Neuronal stem cell (in vitro differentiated cells): ENCODE measurements around the gene CDH23.

Experiments used
- DNase-seq: peaks from one replicate; pipeline ENCODE4 v3.0.0-alpha.2; 2013; ENCODE audit warnings: low spot score
- H2AFZ ChIP-seq: one replicate; pipeline ENCODE4 v1.6.1; 2013; ENCODE audit warnings: mild to moderate bottlenecking, low read length, inconsistent platforms
- H2AK5ac ChIP-seq: 2 replicates; pipeline ENCODE4 v1.6.1; 2013; ENCODE audit warnings: low read depth, mild to moderate bottlenecking, inconsistent platforms, low read length, moderate library complexity, mixed read lengths
- H2BK120ac ChIP-seq: 2 replicates; pipeline ENCODE4 v1.6.1; 2013; ENCODE audit warnings: low read depth, mild to moderate bottlenecking, inconsistent platforms, low read length, moderate library complexity, mixed read lengths
- H2BK12ac ChIP-seq: one replicate; pipeline ENCODE4 v1.6.1; 2013; ENCODE audit warnings: low read length, inconsistent platforms
- H2BK15ac ChIP-seq: 2 replicates; pipeline ENCODE4 v1.6.1; 2013; ENCODE audit warnings: mild to moderate bottlenecking, low read length, inconsistent platforms, mixed read lengths
- H2BK5ac ChIP-seq: one replicate; pipeline ENCODE4 v1.6.1; 2013; ENCODE audit warnings: inconsistent platforms, mild to moderate bottlenecking, low read length, moderate library complexity
- H3K14ac ChIP-seq: one replicate; pipeline ENCODE4 v1.6.1; 2013; ENCODE audit warnings: low read length, inconsistent platforms
- H3K18ac ChIP-seq: 2 replicates; pipeline ENCODE4 v1.6.1; 2013; ENCODE audit warnings: low read length, inconsistent platforms
- H3K23ac ChIP-seq: 2 replicates; pipeline ENCODE4 v1.6.1; 2013; ENCODE audit warnings: low read depth, mild to moderate bottlenecking, mixed read lengths, low read length, inconsistent platforms; ENCODE audit not compliant: poor library complexity
- H3K27ac ChIP-seq: replicated peaks from 3 replicates; pipeline ENCODE4 v1.5.1; 2013; ENCODE audit warnings: low read length, inconsistent platforms
- H3K27me3 ChIP-seq, 3 experiments: 2 replicates each; pipeline ENCODE4 v1.6.1; 2013; ENCODE audit warnings: low read length in 3 of 3, mild to moderate bottlenecking in 2 of 3, inconsistent platforms in 1 of 3, low read depth in 1 of 3, mixed read lengths in 1 of 3, moderate library complexity in 1 of 3; ENCODE audit not compliant: control insufficient read depth in 3 of 3, insufficient read depth in 3 of 3
- H3K36me3 ChIP-seq, 2 donors: replicated peaks in 1 of 2; 2 replicates each; pipeline ENCODE4 v1.6.1; 2013; ENCODE audit warnings: low read length in 2 of 2; ENCODE audit not compliant: control insufficient read depth in 2 of 2, insufficient read depth in 2 of 2
- H3K4ac ChIP-seq: 2 replicates; pipeline ENCODE4 v1.6.1; 2013; ENCODE audit warnings: inconsistent platforms, mild to moderate bottlenecking, low read length, moderate library complexity
- H3K4me1 ChIP-seq, 2 donors: 1 replicate in 1 of 2; 2 replicates in 1 of 2; pipeline ENCODE4 v1.6.1; 2013; ENCODE audit warnings: low read length in 2 of 2, low read depth in 1 of 2; ENCODE audit not compliant: control insufficient read depth in 2 of 2, insufficient read depth in 1 of 2
- H3K4me2 ChIP-seq: one replicate; pipeline ENCODE4 v1.6.1; 2013; ENCODE audit warnings: mild to moderate bottlenecking, low read length, inconsistent platforms; ENCODE audit not compliant: insufficient read depth, poor library complexity, severe bottlenecking
- H3K4me3 ChIP-seq, 2 donors: 2 replicates each; pipeline ENCODE4 v1.5.1; 2013; ENCODE audit warnings: low read length in 2 of 2, mild to moderate bottlenecking in 2 of 2, inconsistent platforms in 1 of 2, moderate library complexity in 1 of 2
- H3K79me1 ChIP-seq: one replicate; pipeline ENCODE4 v1.6.1; 2013; ENCODE audit warnings: low read depth, mild to moderate bottlenecking, inconsistent platforms, low read length, moderate library complexity
- H3K9ac ChIP-seq: one replicate; pipeline ENCODE4 v1.6.1; 2013; ENCODE audit warnings: mild to moderate bottlenecking, low read depth, low read length, inconsistent platforms; ENCODE audit not compliant: poor library complexity
- H3K9me3 ChIP-seq, 2 donors: replicated peaks in 1 of 2; 2 replicates each; pipeline versions ENCODE3 to v1.6.1; 2013; ENCODE audit warnings: low read length in 2 of 2, mild to moderate bottlenecking in 2 of 2, inconsistent platforms in 1 of 2, low read depth in 1 of 2, mixed read lengths in 1 of 2, moderate library complexity in 1 of 2; ENCODE audit not compliant: control insufficient read depth in 2 of 2, insufficient read depth in 1 of 2
- H4K8ac ChIP-seq: one replicate; pipeline ENCODE4 v1.6.1; 2013; ENCODE audit warnings: low read depth, mild to moderate bottlenecking, inconsistent platforms, low read length, moderate library complexity
- H4K91ac ChIP-seq: one replicate; pipeline ENCODE4 v1.6.1; 2013; ENCODE audit warnings: low read length, low read depth, mild to moderate bottlenecking, inconsistent platforms; ENCODE audit not compliant: poor library complexity
- WGBS, 2 donors: extraction: QIAGEN DNeasy Blood & Tissue Kit; methylation state at CpG; one replicate each; pipeline ENCODE4 v1.1.7; 2013; ENCODE audit warnings: missing lambda C conversion rate in 2 of 2, mixed read lengths in 1 of 2; ENCODE audit not compliant: insufficient read length in 2 of 2, insufficient replicate concordance in 1 of 2; ENCODE audit errors: extremely low coverage in 2 of 2; 5-methylcytosine and 5-hydroxymethylcytosine counted together

CDH23 gene

GRCh38 chr10:71472466-71472865 lies 75.7 kb downstream of the CDH23 start:
- H2AFZ ChIP-seq: no peak overlapping the region
- H3K4me3 ChIP-seq: peak overlapping the region in 1 of 2 donors; percentile 16
- H2BK5ac ChIP-seq: no peak overlapping the region
- WGBS, 2 donors: no CpG with 5 or more reads among the region's 4 CpGs
- no peak overlapping the region for H4K8ac ChIP-seq
- H2BK15ac ChIP-seq: peak overlapping the region; percentile 16
- H3K27me3 ChIP-seq: peaks cover 0 to 20% (median 0%) of the 10 kb centered on the region in 3 experiments
- no peaks in the 10 kb centered on the region for H3K9me3 ChIP-seq
- H3K4me1 ChIP-seq: peaks cover 0 to 10% of the 10 kb centered on the region in 2 donors
- H3K36me3 ChIP-seq: no peaks in the 10 kb centered on the region
- no peak overlapping the region for H3K4ac ChIP-seq
- no peak overlapping the region for H3K14ac ChIP-seq
- DNase-seq: no peak
- H3K4me2 ChIP-seq: no peak overlapping the region
- H2AK5ac ChIP-seq: no peak overlapping the region
- no peak overlapping the region for H3K18ac ChIP-seq
- H3K27ac ChIP-seq: no peak overlapping the region
- H4K91ac ChIP-seq: no peak overlapping the region
- H3K79me1 ChIP-seq: no peaks in the 10 kb centered on the region
- no peak overlapping the region for H2BK120ac ChIP-seq
- H2BK12ac ChIP-seq: no peak overlapping the region
- H3K9ac ChIP-seq: no peak overlapping the region
- peak overlapping the region; percentile 2 for H3K23ac ChIP-seq

GRCh38 chr10:71472912-71473311 lies 76.2 kb downstream of the CDH23 start:
- H2BK120ac ChIP-seq: no peak overlapping the region
- H2BK15ac ChIP-seq: no peak overlapping the region
- H3K79me1 ChIP-seq: no peaks in the 10 kb centered on the region
- peaks cover 0 to 10% of the 10 kb centered on the region in 2 donors for H3K4me1 ChIP-seq
- no peak overlapping the region for H2BK12ac ChIP-seq
- H3K4me2 ChIP-seq: no peak overlapping the region
- DNase-seq: no peak
- no peak overlapping the region for H2BK5ac ChIP-seq
- H3K36me3 ChIP-seq: no peaks in the 10 kb centered on the region
- no peak overlapping the region for H4K8ac ChIP-seq
- WGBS, 2 donors: no CpG with 5 or more reads among the region's 4 CpGs
- no peak overlapping the region for H3K18ac ChIP-seq
- H4K91ac ChIP-seq: no peak overlapping the region
- no peak overlapping the region for H3K4me3 ChIP-seq
- H3K23ac ChIP-seq: no peak overlapping the region
- H3K4ac ChIP-seq: no peak overlapping the region
- no peak overlapping the region for H3K27ac ChIP-seq
- H2AK5ac ChIP-seq: no peak overlapping the region
- no peak overlapping the region for H3K14ac ChIP-seq
- peaks cover 0 to 23% (median 0%) of the 10 kb centered on the region in 3 experiments for H3K27me3 ChIP-seq
- no peak overlapping the region for H2AFZ ChIP-seq
- no peaks in the 10 kb centered on the region for H3K9me3 ChIP-seq
- no peak overlapping the region for H3K9ac ChIP-seq

GRCh38 chr10:71473671-71474599 lies 77.2 kb downstream of the CDH23 start:
- no CpG with 5 or more reads among the region's 11 CpGs for WGBS, 2 donors
- Histone ChIP-seq H3K9me3 (no peaks in the 10 kb centered on the region), H2BK5ac (no peak overlapping the region), H3K14ac (no peak overlapping the region), H3K27me3 (peaks cover 0 to 23% (median 0%) of the 10 kb centered on the region in 3 experiments), H3K27ac (no peak overlapping the region), H3K4me3 (no peak overlapping the region), H2BK12ac (no peak overlapping the region), H3K23ac (no peak overlapping the region), H3K36me3 (no peaks in the 10 kb centered on the region), H2BK15ac (no peak overlapping the region), H3K4me1 (peaks cover 0 to 10% of the 10 kb centered on the region in 2 donors), H4K8ac (no peak overlapping the region), H2BK120ac (no peak overlapping the region), H3K4ac (no peak overlapping the region), H3K4me2 (no peak overlapping the region), H3K18ac (no peak overlapping the region), H3K9ac (no peak overlapping the region), H2AFZ (no peak overlapping the region), H4K91ac (no peak overlapping the region), H3K79me1 (no peaks in the 10 kb centered on the region), H2AK5ac (no peak overlapping the region)
- no peak for DNase-seq

- H3K4ac ChIP-seq: no peak overlapping the region
- H3K4me3 ChIP-seq: peak overlapping the region in 1 of 2 donors; percentile 1
- peak overlapping the region; percentile 26 for H2AK5ac ChIP-seq
- H3K14ac ChIP-seq: no peak overlapping the region
- peaks cover 0 to 28% (median 0%) of the 10 kb centered on the region in 3 experiments for H3K27me3 ChIP-seq
- no peaks in the 10 kb centered on the region for H3K36me3 ChIP-seq
- no peak overlapping the region for H4K8ac ChIP-seq
- no peak overlapping the region for H2AFZ ChIP-seq
- no peak overlapping the region for H3K23ac ChIP-seq
- H3K9ac ChIP-seq: no peak overlapping the region
- peak overlapping the region; percentile 58 for H3K18ac ChIP-seq
- no peak overlapping the region for H3K27ac ChIP-seq
- H3K4me1 ChIP-seq: peaks cover 0 to 10% of the 10 kb centered on the region in 2 donors
- no peak overlapping the region for H4K91ac ChIP-seq
- DNase-seq: no peak
- no peaks in the 10 kb centered on the region for H3K79me1 ChIP-seq
- no peak overlapping the region for H2BK5ac ChIP-seq
- H3K9me3 ChIP-seq: no peaks in the 10 kb centered on the region
- no peak overlapping the region for H2BK12ac ChIP-seq
- H2BK15ac ChIP-seq: no peak overlapping the region
- H2BK120ac ChIP-seq: no peak overlapping the region
- no CpG with 5 or more reads among the region's 7 CpGs for WGBS, 2 donors
- no peak overlapping the region for H3K4me2 ChIP-seq
Measured at GRCh38 chr10:71474702-71475242, 78.1 kb downstream of the CDH23 start.
